HG03064 (cell line): ENCODE results near the gene RARS1.
"Not testable (repeated sequence)": the region's sequence is repeated elsewhere in the genome, so short reads cannot be mapped to it uniquely, and the experiment has no call there.

ENCODE experiments used
- ATAC-seq: cut with Tn5 transposase; IDR thresholded peaks from one replicate; pipeline ENCODE4 v1.9.1; 2021; ENCODE audit warnings: low read depth; ENCODE audit not compliant: unreplicated experiment

RARS1 gene

DNA sequence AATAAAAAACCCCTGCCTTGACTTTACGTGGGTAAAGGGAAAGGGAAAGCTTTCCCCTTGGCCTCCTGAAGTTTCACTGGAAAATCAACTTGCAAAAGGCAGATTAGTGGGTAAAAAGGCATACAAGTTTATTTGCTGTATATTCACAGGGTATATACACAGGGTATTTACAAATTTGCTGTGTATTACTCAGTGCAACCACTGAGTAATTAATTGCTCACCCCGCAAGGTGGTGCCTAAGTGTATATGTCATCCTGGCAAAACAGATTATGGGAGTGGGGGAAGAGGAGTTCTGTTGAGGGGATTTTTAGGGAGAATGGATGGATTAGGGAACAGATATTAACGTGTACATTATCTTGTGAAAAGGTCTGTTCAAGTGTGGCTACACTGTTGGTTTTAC lies 7.1 kb upstream of the RARS1 start:
- no peak for ATAC-seq

DNA sequence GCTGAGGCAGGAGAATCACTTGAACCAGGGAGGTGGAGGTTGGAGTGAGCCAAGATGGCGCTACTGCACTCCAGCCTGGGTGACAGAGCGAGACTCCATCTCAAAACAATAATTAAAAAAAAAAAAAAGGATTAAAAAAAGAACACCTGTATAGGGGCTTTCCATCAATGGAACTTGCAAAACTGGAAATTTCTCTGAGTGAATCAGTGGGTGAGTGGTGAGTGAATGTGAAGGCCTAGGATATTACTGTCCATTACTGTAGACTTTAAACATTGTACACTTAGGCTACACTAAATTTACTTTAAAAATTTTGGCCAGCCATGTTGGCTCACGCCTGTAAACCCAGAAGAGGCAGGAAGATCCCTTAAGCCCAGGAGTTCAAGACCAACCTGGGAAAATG lies 5.7 kb upstream of the RARS1 start:
- no peak for ATAC-seq

DNA sequence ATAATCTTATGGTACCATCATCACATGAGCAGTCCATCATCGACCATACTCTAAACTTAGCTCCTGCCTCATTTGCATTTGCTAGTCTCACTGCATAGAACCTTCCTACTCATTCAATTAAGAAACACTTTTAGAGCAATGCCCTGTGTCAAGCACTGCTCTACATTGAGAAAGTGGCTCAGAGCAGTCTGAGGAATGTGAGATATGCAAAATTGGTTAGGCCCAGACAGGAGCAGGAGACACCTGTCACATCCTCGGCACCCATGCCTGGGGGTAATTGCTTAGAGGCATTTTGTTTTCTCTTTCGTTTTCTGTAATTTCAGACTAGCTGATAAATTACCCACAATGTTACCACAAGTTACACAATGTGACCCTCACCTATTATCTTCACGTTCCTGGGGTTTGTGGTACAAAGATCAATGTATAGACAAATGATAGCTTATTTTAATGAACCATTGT lies 4.9 kb upstream of the RARS1 start:
- peak; percentile 97 for ATAC-seq

DNA sequence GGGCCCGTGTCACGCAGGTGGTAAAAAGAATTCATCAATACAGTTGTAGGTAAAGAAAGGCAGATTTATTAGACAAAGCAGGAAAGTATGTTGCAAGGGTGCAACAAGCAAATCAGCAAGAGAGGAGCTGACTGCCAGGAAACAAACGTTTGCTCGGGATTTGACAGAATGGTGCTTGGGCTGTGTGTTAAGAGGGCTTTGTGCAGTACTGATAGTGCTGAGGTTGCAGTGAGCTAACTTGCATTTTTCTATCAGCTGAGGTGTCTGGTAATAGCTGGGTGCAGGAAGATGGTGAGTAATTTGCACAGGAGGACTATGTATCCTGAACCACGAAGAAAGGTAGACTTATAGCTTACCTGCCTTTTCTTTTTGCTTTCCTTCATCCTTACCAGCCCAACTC lies 3.9 kb upstream of the RARS1 start:
- no peak for ATAC-seq

DNA sequence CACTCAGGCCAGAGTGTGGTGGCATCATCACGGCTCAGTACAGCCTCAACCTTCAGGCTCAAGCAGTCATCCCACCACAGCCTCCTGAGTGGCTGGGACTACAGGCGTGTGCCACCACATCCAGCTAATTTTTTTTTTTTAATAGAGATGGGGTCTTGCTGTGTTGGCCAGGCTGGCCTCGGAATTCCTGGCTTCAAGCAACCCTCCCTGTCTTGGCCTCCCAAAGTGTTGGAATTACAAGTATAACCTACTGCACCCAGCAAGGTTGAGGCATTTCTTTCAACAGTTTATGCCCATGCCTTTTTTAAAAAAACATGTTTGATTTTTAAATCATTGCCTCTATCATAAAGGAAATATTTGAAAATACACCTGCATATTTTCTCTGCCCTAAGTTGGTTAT lies 2.8 kb downstream of the RARS1 start:
- no peak for ATAC-seq

DNA sequence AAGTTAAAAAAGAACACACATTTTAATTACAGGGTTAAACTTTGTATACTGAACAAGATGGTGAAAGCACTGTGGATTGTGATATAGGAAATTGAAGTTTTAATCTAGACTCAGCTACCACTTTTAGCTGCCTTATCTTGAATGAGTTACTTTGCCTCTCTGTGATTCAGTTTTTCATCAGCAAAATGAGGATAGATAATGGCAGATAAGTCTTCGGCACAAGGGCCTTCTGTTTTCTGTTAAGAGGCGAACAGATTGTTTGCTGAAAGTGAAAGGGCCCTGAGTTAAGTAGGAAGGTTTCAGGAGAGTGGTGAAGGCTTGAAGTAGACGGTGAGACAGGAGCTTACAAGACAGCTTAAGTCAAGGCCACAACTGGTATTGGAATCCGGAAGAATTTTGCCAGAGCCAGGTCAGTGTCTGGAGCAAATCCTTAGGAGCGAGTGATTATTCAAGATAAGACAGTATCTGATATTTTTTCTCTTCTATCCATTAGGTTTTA lies 7.8 kb downstream of the RARS1 start:
- ATAC-seq, result no peak

DNA sequence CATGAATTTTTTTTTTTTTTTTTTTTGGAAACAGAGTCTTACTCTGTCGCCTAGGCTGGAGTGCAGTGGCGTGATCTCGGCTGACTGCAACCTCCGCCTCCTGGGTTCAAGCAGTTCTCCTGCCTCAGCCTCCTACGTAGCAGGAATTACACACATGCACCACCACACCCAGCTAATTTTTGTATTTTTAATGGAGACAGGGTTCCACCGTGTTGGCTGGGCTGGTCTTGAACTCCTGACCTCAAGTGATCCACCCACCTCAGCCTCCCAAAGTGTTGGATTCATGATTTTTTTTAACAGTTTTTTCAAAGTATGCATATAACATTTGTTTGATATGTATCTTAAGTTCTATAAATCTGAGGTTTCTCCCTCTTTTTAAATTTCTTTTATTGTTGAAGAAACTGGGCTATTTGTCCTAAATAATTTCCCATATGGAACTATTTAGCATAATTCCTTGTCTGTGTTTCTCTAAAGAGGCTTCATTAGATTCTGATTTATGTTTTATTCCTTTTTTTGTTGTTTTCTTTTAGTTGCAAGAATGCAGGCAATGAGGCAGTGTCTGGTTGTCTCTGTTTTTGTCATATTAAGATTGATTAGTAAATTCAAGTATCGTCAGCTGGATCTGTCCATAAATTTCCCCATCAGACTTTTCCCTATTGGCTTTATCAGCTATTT lies 16.4 kb downstream of the RARS1 start:
- ATAC-seq, result no peak

DNA sequence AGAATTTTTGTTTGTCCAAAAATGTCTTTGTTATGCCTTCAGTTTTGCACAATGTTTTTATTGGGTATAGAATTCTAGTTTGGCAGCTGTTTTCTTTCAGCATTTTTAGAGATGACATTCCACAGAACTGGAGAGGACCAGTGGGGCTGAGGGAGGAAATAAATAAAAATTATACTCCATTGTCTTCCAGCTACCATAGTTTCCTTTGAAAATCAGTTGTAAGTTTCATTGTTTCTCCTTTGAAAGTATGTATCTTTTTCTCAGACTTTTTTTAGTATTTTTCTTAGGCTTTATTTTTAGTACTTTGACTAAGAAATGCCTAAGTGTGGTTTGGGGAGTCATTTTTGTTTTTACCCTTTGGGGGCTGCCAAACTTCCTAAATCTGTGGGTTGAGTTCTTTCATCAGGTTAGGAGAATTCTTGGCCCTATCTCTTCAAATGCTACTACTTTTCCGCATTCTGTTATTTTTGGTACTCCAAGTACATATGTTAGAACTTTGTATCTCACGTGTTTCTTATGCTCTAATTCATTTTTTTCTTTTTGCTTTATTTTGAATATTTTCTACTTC lies 27.7 kb downstream of the RARS1 start:
- no peak for ATAC-seq

DNA sequence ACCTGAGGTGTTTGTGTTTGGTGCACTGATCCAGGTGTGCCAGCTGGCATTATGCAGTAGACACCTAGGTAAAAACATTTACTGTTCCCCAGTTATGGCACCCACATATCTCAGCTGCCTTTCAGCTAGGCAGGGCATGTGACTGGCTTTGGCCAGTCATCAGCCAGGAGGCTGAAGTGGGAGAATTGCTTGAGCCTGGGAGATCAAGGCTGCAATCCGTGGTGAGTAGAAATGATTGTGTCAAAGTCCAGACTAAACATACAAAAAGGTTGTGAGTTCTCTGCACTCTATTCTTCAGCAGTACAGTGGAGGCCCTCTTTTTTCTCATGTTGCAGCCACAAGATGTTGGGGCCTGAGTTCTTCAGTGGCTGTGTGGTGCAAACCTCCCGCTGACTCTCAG lies 39.6 kb downstream of the RARS1 start:
- ATAC-seq, result no peak

DNA sequence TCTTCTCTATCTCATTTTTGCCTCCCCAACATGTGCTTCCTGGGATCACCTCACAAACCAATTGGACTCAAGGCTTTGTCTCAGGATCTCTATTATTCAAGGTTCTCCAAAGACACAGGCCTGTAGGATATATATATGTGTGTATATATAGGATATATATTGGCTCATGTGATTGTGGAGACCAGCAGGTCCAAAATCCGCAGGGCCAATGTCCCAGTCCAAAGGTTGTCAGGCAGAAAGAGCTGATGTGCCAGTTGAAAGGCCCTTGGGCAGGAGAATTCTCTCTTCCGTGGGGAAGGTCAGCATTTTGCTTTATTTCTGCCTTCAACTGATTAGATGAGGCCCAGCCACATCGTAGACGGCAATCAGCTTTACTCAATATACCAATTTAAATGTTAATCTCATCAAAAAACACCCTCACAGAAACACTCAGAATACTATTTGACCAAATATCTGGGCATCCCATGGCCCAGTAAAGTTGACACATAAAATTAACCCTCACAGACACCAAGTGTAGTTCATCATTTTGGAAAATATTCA lies 41.6 kb downstream of the RARS1 start:
- ATAC-seq, result no peak

DNA sequence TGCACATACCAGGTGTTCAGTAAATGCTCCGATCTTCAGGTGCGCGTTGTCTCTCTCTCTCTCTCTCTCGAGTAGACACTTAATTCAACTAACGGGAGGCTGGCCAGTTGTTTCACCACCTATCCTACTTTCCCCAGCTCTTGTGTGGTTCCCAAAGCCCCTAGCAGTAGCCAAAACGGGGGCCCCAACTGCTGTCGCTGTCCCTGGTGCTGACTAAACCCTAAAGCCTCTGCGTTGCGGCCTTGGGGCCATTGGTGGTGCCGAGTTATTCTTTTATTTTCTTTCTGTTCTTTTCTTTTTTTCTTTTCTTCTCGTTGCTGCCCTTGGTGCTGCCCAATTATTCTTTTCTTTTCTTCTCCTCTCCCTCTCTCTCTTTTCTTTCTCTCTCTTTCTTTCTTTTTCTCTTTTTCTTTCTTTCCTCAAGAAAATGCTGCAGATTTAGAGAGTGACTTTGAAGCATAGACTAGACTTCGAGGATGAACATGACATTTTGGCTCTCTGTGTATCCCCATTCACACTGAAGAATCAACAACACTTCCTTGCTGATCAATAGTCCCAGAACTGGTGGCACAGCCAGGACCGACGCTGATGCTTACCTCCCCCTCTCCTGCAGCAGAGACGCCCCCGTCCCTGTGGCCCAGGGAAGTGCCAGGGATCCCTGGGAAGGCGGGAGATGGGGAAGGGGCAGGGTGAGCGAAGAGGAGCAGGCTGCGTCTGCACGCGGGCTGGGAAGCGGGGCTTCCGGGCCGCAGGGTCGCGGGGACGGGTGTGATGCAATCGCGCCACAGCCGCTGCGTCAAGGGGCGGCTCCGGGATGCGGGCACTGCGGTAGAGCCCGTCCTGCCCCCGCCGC lies 42.5 kb downstream of the RARS1 start, which contains the start of gene FBLL1:
FBLL1 (plus strand) TSS at position 785 of the 853 bp plus-strand sequence. CDS start 200 bp downstream, outside the sequence.
- no peak for ATAC-seq

DNA sequence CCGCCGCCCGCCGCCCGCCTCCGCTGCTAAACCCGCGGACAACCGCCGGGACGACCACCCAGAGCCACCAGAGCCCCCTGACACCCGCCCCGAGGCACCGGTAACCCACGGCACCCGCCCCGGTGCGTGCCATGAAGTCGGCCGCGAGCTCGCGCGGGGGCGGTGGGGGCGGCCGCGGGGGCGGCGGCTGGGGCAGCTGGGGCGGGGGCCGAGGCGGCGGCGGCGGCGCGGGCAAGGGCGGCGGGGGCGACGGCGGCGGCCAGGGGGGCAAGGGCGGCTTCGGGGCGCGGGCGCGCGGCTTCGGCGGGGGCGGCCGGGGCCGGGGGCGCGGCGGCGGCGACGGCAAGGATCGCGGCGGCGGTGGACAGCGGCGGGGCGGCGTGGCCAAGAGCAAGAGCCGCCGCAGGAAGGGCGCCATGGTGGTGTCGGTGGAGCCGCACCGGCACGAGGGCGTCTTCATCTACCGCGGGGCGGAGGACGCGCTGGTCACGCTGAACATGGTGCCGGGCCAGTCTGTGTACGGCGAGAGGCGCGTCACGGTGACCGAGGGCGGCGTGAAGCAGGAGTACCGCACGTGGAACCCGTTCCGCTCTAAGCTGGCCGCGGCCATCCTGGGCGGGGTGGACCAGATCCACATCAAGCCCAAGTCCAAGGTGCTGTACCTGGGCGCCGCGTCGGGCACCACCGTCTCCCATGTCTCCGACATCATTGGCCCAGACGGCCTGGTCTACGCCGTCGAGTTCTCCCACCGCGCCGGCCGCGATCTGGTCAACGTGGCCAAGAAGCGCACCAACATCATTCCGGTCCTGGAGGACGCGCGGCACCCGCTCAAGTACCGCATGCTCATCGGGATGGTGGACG lies 43.3 kb downstream of the RARS1 start:
- ATAC-seq, result no peak

DNA sequence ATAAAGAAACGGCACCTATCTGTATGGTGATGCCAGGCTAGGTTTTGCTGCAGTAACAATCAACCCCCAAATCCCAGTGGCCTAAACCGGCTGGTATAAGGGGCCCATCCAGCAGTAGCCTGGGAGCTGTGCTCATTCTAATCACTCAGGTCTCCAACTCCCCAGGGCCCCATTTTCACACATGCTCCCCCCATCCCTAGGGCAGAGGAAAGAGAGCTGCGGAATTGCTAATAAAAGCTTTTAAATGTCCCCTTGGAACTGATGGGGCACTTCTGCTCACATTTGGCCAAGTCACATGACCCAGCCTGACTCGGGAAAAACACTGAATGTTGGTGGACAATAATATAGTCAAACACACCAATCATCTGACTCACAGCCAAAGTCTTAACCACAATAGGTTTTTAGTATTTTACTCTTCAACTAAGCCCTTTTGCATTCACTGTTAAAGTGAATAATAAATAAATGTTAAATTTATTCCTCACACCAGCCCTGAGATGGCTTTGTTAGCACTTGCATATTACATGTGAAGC lies 44.4 kb downstream of the RARS1 start:
- ATAC-seq, result no peak

DNA sequence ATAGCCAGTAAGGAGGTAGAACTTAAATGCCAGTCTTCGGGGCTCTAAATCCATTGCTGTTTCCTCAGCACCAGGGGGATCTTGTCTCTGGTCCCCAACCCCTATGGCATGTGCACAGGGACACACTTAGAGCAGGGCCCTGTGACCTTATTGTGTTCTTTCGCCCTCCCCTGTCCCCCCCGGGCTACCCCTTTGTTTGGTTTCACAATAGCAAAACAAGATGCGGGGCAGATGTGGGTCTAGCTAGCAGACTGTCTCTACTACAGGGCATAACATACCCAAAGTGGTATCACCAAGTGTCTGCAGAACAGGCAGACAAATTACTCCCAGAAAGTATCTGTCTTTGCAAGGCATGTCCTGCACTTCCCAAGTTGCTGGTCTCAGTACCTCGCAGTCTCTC lies 44.9 kb downstream of the RARS1 start:
- no peak for ATAC-seq

DNA sequence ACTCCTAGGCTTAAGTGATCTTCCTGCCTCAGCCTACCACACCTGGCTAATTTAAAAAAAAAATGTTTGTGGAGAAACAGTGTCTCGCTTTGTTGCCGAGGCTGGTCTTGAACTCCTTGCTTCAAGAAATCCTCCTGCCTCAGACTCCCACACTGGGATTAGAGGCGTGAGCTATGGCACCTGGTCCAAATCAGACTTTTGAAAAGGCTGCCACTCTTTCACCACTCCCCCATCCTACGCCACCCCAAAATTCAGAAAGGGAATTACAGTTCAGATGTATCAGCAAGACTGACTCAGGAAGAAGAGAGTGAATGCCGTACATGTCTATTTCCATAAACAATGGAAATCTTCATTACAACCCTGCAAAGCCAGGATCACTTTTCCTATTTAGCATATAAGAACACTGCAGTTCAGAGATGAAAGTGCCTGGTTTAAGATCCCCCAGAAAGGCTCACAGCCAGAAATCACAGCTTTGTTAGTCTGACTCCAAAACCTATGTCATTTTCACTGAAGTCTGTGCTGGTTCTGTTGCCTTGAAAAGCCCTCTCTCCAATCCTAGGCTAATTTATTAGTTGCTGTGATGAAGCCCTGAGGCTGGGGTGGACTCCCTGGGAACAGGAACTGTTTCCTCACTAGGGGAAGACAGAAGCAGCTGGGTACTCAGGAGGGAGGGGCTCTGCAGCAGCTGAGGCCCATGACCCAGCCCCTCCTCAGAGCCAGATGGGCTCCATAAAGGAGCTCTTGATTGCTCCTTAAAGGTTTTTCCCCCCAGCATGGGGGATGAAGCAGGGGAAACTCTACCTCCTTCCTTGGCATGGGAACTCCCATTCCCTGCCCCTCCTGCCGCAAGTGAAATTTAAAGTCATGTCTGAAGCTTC lies 46.0 kb downstream of the RARS1 start:
- ATAC-seq, result no peak

DNA sequence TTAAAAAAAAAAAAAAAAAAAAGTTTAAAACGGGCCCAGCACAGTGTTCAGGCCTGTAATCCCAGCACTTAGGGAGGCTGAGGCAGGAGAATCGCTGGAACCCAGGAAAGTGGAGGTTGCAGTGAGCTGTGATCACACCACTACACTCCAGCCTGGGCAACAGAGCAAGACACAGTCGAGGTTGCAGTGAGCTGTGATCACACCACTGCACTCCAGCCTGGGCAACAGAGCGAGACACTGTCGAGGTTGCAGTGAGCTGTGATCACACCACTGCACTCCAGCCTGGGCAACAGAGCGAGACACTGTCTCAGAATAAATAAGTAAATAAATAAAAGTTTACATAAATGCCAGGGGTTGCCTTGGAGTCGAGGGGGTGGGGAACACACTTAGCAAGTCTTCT lies 48.1 kb downstream of the RARS1 start:
- not testable (repeated sequence) for ATAC-seq

DNA sequence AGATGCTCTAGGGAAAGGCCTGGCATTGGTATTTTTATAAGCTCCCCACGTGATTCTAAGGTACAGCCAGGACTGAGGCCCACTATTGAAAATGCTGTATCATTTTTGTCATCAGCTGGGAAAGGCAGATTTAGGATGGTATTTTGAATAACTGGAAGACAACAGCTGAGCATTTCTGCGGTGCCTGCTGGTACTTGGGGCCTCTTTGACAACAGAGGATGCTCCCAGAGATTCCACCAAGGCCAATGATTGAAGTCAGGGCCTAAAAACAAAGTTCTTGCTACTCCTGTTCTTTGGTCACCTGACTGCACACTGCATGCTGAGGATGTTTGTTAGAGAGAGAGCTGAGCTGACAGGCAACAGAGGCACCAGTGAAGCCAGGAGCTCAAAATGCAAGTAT lies 50.9 kb downstream of the RARS1 start:
- ATAC-seq, result no peak

DNA sequence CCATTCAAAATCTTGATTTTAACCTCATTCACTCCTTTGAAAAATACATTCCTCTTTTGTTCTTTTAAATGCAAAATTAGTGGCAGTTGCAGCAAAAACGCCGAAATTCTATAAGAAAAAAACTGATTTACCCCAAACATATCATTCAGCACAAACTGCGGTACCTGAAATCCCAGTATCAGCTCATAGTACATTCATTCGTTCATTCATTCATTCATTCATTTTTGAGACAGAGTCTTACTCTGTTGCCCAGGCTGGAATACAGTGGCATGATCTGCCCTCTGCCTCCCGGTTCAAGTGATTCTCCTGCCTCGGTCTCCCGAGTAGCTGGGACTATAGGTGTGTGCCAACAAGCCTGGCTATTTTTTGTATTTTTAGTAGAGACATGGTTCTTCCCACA lies 63.3 kb downstream of the RARS1 start:
- no peak for ATAC-seq

DNA sequence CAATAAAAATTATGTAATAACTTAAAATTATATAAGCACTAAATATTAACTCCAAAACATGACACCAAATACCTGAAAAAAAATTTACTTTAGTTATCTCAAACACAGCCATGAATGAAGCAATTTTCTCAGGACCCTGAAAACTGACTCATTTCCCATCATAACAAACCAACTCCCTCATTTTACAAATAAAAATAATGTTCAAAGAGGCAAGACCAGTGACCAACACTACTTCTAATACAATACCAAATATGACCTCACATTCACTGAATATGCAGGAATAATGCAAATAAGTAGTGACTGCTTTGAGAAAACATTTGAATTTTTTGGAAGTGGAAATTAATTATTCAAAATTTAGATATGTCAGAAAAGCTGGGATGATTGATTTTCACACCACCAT lies 64.4 kb downstream of the RARS1 start:
- ATAC-seq, result no peak
